Trophoblast cell (in vitro differentiated cells and primary cell): ENCODE results near the gene TSC22D3.

Experiments
- DNase-seq, 2 donors: peaks; one replicate each; pipeline ENCODE4 v3.0.0-alpha.2; 2016
- H2AFZ ChIP-seq: 2 replicates; pipeline ENCODE4 v1.6.1; 2013; ENCODE audit warnings: low read length, moderate library complexity, mild to moderate bottlenecking; ENCODE audit not compliant: insufficient read depth, poor library complexity
- H2AK5ac ChIP-seq: 2 replicates; pipeline ENCODE4 v1.6.1; 2013; ENCODE audit warnings: mild to moderate bottlenecking, low read length
- H2BK120ac ChIP-seq: 2 replicates; pipeline ENCODE4 v1.6.1; 2013; ENCODE audit warnings: low read length, mild to moderate bottlenecking, moderate library complexity; ENCODE audit not compliant: insufficient read depth, poor library complexity
- H2BK12ac ChIP-seq: 2 replicates; pipeline ENCODE4 v1.6.1; 2013; ENCODE audit warnings: mild to moderate bottlenecking, low read length, moderate library complexity
- H2BK5ac ChIP-seq: 2 replicates; pipeline ENCODE4 v1.6.1; 2013; ENCODE audit warnings: low read length, low read depth, moderate library complexity, mild to moderate bottlenecking; ENCODE audit not compliant: poor library complexity
- H3K14ac ChIP-seq: 2 replicates; pipeline ENCODE4 v1.6.1; 2013; ENCODE audit warnings: mild to moderate bottlenecking, low read length
- H3K18ac ChIP-seq: 2 replicates; pipeline ENCODE4 v1.6.1; 2013; ENCODE audit warnings: mild to moderate bottlenecking, low read length
- H3K23ac ChIP-seq: 2 replicates; pipeline ENCODE4 v1.6.1; 2013; ENCODE audit warnings: low read length
- H3K27ac ChIP-seq: 2 replicates; pipeline ENCODE4 v1.5.1; 2013; ENCODE audit warnings: low read depth, mild to moderate bottlenecking, inconsistent platforms, low read length, moderate library complexity
- H3K27me3 ChIP-seq: 2 replicates; pipeline ENCODE4 v1.6.1; 2013; ENCODE audit warnings: inconsistent platforms, mild to moderate bottlenecking, low read length, moderate library complexity; ENCODE audit not compliant: insufficient read depth
- H3K36me3 ChIP-seq, 2 experiments: 1 replicate in 1 of 2; 2 replicates in 1 of 2; pipeline ENCODE4 v1.6.1; 2013; ENCODE audit warnings: low read length in 2 of 2, mild to moderate bottlenecking in 2 of 2, moderate library complexity in 1 of 2; ENCODE audit not compliant: insufficient read depth in 2 of 2, control insufficient read depth in 1 of 2
- H3K4ac ChIP-seq: 2 replicates; pipeline ENCODE4 v1.6.1; 2013; ENCODE audit warnings: low read depth, mild to moderate bottlenecking, low read length, moderate library complexity
- H3K4me1 ChIP-seq, 2 experiments: 1 replicate in 1 of 2; 2 replicates in 1 of 2; pipeline ENCODE4 v1.6.1; 2013; ENCODE audit warnings: low read length in 2 of 2, mild to moderate bottlenecking in 2 of 2, moderate library complexity in 1 of 2; ENCODE audit not compliant: insufficient read depth in 2 of 2, control insufficient read depth in 1 of 2
- H3K4me2 ChIP-seq: 2 replicates; pipeline ENCODE4 v1.6.1; 2013; ENCODE audit warnings: inconsistent platforms, mild to moderate bottlenecking, low read length, moderate library complexity
- H3K4me3 ChIP-seq: 2 replicates; pipeline ENCODE4 v1.5.1; 2013; ENCODE audit warnings: mild to moderate bottlenecking, low read depth, low read length, inconsistent platforms
- H3K79me1 ChIP-seq: one replicate; pipeline ENCODE4 v1.6.1; 2013; ENCODE audit warnings: low read length
- H3K79me2 ChIP-seq: 2 replicates; pipeline ENCODE4 v1.6.1; 2013; ENCODE audit warnings: low read length, mild to moderate bottlenecking; ENCODE audit not compliant: control insufficient read depth, insufficient read depth, poor library complexity
- H3K9ac ChIP-seq: 2 replicates; pipeline ENCODE4 v1.6.1; 2013; ENCODE audit warnings: mild to moderate bottlenecking, low read length
- H3K9me3 ChIP-seq: 2 replicates; pipeline ENCODE4 v1.6.1; 2013; ENCODE audit warnings: low read depth, mild to moderate bottlenecking, control low read depth, inconsistent platforms, low read length; ENCODE audit not compliant: insufficient read depth
- H4K12ac ChIP-seq: 2 replicates; pipeline ENCODE4 v1.6.1; 2013; ENCODE audit warnings: low read depth, mild to moderate bottlenecking, low read length, moderate library complexity
- H4K8ac ChIP-seq: 2 replicates; pipeline ENCODE4 v1.6.1; 2013; ENCODE audit warnings: low read depth, mild to moderate bottlenecking, low read length, moderate library complexity
- H4K91ac ChIP-seq: one replicate; pipeline ENCODE4 v1.6.1; 2013; ENCODE audit warnings: low read depth, mild to moderate bottlenecking, low read length, moderate library complexity
- WGBS: extraction: QIAGEN DNeasy Blood & Tissue Kit; methylation state at CpG from one replicate; pipeline ENCODE4 v1.1.7; 2013; ENCODE audit warnings: missing lambda C conversion rate; ENCODE audit not compliant: insufficient read length, insufficient coverage; ENCODE audit errors: extremely low coverage; 5-methylcytosine and 5-hydroxymethylcytosine counted together

The TSC22D3 gene

DNA sequence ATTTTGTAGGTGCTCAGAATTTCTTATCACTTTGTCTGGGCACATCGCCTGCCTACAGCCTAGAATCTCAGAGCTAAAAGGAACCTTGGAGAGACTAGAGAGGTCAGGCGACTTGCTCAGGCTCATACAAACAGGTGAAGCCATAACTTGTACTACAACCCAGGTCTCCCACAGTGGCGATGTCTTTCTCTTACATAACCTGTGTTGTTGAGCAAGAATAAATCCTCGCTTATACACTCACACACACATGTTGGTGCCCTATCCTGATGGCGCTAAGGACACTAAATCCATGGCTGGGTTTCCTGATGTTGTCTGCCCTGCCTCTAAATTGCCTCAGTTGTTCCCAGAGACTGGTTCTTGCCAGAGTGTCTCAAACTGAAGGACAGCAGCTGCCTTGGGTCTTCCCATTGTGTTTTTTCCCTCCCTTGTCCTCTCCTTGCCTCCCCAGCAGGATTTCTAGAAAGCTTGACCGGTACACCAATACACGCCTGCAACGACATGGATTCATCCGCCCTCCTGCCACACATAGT lies 1.6 kb downstream of the TSC22D3 start:
- no peak overlapping the region for H3K27ac ChIP-seq
- no peaks in the 10 kb centered on the region for H3K36me3 ChIP-seq
- H2AFZ ChIP-seq, result no peak overlapping the region
- peaks cover 0 to 3% of the 10 kb centered on the region in 2 experiments for H3K4me1 ChIP-seq
- no peak overlapping the region for H2BK120ac ChIP-seq
- DNase-seq, result no peak
- no peak overlapping the region for H2AK5ac ChIP-seq
- no peak overlapping the region for H4K12ac ChIP-seq
- no peak overlapping the region for H3K23ac ChIP-seq
- H3K79me2 ChIP-seq, result no peaks in the 10 kb centered on the region
- no peak overlapping the region for H4K8ac ChIP-seq
- no peak overlapping the region for H2BK12ac ChIP-seq
- H3K27me3 ChIP-seq, result peaks cover 24% of the 10 kb centered on the region
- no peak overlapping the region for H4K91ac ChIP-seq
- H3K4me3 ChIP-seq, result no peak overlapping the region
- H3K4ac ChIP-seq, result no peak overlapping the region
- no peak overlapping the region for H3K18ac ChIP-seq
- no CpG with 5 or more reads among the region's 9 CpGs for WGBS
- no peak overlapping the region for H3K9ac ChIP-seq
- H3K79me1 ChIP-seq, result no peaks in the 10 kb centered on the region
- H3K14ac ChIP-seq, result no peak overlapping the region
- H3K9me3 ChIP-seq, result no peaks in the 10 kb centered on the region
- H2BK5ac ChIP-seq, result no peak overlapping the region
- no peak overlapping the region for H3K4me2 ChIP-seq

DNA sequence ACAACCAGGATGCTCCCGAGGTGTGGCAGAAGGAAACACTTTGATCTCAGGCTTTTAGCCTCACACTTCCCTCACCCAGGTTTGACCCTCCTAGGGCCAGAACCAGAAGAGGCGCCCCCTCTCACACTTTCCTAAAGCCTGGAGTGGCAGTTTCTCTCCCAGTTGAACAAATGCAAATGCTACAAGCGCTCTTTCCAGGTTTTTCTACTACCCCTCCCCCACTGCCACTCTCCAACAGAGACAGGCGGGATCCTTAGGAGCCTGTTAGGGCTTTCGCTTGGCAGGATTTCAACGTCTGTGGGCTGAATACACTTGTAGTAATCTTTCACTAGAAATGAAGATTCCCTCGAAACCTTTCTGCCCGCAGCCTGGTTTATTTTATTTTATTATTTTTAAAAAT lies 2.4 kb downstream of the TSC22D3 start:
- Histone ChIP-seq H4K12ac (no peak overlapping the region), H3K27ac (no peak overlapping the region), H2AFZ (no peak overlapping the region), H2BK120ac (no peak overlapping the region), H3K9me3 (no peaks in the 10 kb centered on the region), H3K27me3 (peaks cover 24% of the 10 kb centered on the region), H2BK5ac (no peak overlapping the region), H3K4me3 (no peak overlapping the region), H2BK12ac (no peak overlapping the region), H2AK5ac (no peak overlapping the region), H3K18ac (no peak overlapping the region), H3K4me2 (no peak overlapping the region), H4K91ac (no peak overlapping the region), H3K79me2 (no peaks in the 10 kb centered on the region), H4K8ac (no peak overlapping the region), H3K14ac (no peak overlapping the region), H3K23ac (no peak overlapping the region), H3K4me1 (peaks cover 0 to 3% of the 10 kb centered on the region in 2 experiments), H3K4ac (no peak overlapping the region), H3K36me3 (no peaks in the 10 kb centered on the region), H3K9ac (no peak overlapping the region), H3K79me1 (no peaks in the 10 kb centered on the region)
- no peak for DNase-seq
- no CpG with 5 or more reads among the region's 8 CpGs for WGBS

DNA sequence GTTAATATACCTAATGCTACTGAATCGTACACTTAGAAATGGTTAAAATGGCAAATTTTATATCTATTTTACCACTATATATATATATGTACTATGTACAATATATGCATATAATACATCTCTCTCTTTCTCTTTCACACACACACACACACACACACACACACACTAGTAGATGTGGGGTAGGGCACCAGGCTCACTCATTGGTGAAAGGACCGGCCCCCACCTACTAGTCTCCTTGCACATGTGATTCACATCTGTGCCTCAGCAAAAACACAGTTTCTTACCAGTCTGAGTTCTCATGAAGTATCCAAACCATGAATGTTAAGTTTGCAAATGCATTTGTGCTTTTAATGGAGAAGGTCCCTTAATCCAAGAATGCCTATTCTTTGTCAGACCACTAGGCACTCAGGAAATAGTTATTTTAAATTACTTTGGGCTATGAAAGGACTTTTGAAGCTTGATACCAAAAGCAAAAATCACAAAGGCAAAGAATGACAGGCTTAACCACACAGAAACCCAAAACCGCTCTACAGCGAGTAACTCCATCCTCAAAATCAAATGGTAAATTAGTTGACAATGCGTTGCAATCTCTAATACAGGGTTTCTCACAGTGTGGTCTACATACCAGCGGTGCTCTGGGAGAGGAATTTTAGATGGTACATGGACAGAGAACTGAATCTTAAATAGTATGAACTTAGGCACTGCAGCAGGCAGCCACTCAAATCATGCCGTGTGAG lies 5.8 kb downstream of the TSC22D3 start:
- peaks cover 9% of the 10 kb centered on the region for H3K27me3 ChIP-seq
- no peaks in the 10 kb centered on the region for H3K9me3 ChIP-seq
- no peaks in the 10 kb centered on the region for H3K79me1 ChIP-seq
- peaks cover 0 to 3% of the 10 kb centered on the region in 2 experiments for H3K4me1 ChIP-seq
- no peak overlapping the region for H2AK5ac ChIP-seq
- H4K8ac ChIP-seq, result no peak overlapping the region
- H2BK120ac ChIP-seq, result no peak overlapping the region
- H3K27ac ChIP-seq, result no peak overlapping the region
- no peak overlapping the region for H3K4ac ChIP-seq
- no peak overlapping the region for H3K4me2 ChIP-seq
- H2AFZ ChIP-seq, result no peak overlapping the region
- no peak overlapping the region for H4K91ac ChIP-seq
- no peak overlapping the region for H3K9ac ChIP-seq
- no peak for DNase-seq
- H3K23ac ChIP-seq, result no peak overlapping the region
- H3K18ac ChIP-seq, result no peak overlapping the region
- no peak overlapping the region for H4K12ac ChIP-seq
- no peaks in the 10 kb centered on the region for H3K79me2 ChIP-seq
- H2BK12ac ChIP-seq, result no peak overlapping the region
- WGBS, result no CpG with 5 or more reads among the region's 7 CpGs
- H3K4me3 ChIP-seq, result no peak overlapping the region
- H2BK5ac ChIP-seq, result no peak overlapping the region
- no peaks in the 10 kb centered on the region for H3K36me3 ChIP-seq
- no peak overlapping the region for H3K14ac ChIP-seq

DNA sequence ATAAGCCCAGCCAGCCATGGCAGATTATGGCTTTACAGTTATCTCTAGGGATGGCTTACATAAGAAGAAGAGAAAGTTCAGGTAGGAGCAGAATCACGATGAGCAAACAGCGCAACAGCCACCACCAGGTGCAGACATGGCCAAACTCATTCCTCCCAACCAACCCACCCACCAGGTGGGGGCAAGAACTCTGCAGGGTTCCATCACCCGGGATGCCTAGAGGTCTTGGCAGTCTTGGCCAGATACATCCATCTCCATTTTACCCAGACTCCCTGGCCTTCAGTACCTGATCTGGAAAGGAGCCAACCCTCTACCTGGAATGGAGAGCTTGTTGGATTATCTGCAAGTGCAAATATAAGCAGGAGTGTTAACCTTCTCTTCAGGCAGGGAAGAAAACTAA lies 7.5 kb downstream of the TSC22D3 start:
- Histone ChIP-seq H4K91ac (no peak overlapping the region), H3K79me1 (no peaks in the 10 kb centered on the region), H3K79me2 (no peaks in the 10 kb centered on the region), H3K36me3 (no peaks in the 10 kb centered on the region), H3K9ac (no peak overlapping the region), H4K12ac (no peak overlapping the region), H4K8ac (no peak overlapping the region), H3K9me3 (no peaks in the 10 kb centered on the region), H3K4ac (no peak overlapping the region), H2AK5ac (no peak overlapping the region), H3K14ac (no peak overlapping the region), H3K4me2 (no peak overlapping the region), H2BK120ac (no peak overlapping the region), H2AFZ (no peak overlapping the region), H2BK12ac (no peak overlapping the region), H3K23ac (no peak overlapping the region), H3K4me3 (no peak overlapping the region), H3K4me1 (peaks cover 0 to 3% of the 10 kb centered on the region in 2 experiments), H3K27me3 (no peaks in the 10 kb centered on the region), H2BK5ac (no peak overlapping the region), H3K18ac (no peak overlapping the region), H3K27ac (no peak overlapping the region)
- no CpG with 5 or more reads among the region's 3 CpGs for WGBS
- DNase-seq, result no peak
